H9 (cell line): Measurements from ENCODE around the gene ANXA7. TPM values are rescaled to one million over a fixed set of nuclear protein-coding genes. Genes with fewer than 3 reads are reported as not detected.

ENCODE experiments used
- DNase-seq: peaks from one replicate; pipeline ENCODE4 v3.0.0-alpha.2; 2017
- H2AFZ ChIP-seq: one replicate; pipeline ENCODE4 v1.6.1; 2013; ENCODE audit warnings: mild to moderate bottlenecking, low read length, control low read depth, moderate library complexity
- H2AK5ac ChIP-seq: 2 replicates; pipeline ENCODE4 v1.6.1; 2013; ENCODE audit warnings: low read length, control low read depth, mixed read lengths; ENCODE audit not compliant: insufficient read length
- H2BK120ac ChIP-seq: one replicate; pipeline ENCODE4 v1.6.1; 2013; ENCODE audit warnings: low read depth, mild to moderate bottlenecking, low read length, control low read depth, inconsistent platforms; ENCODE audit not compliant: poor library complexity, severe bottlenecking
- H2BK12ac ChIP-seq: 2 replicates; pipeline ENCODE4 v1.6.1; 2013; ENCODE audit warnings: low read length, control low read depth, mixed read lengths, low read depth; ENCODE audit not compliant: insufficient read length
- H2BK15ac ChIP-seq: 2 replicates; pipeline ENCODE4 v1.6.1; 2013; ENCODE audit warnings: low read depth, low read length, control low read depth
- H2BK20ac ChIP-seq: one replicate; pipeline ENCODE4 v1.6.1; 2013; ENCODE audit warnings: low read depth, mild to moderate bottlenecking, low read length, control low read depth, inconsistent platforms; ENCODE audit not compliant: poor library complexity, severe bottlenecking
- H2BK5ac ChIP-seq: 2 replicates; pipeline ENCODE4 v1.6.1; 2013; ENCODE audit warnings: low read length, control low read depth, mixed read lengths; ENCODE audit not compliant: insufficient read length
- H3K14ac ChIP-seq: 2 replicates; pipeline ENCODE4 v1.6.1; 2013; ENCODE audit warnings: low read length, control low read depth; ENCODE audit not compliant: insufficient read depth
- H3K18ac ChIP-seq: 2 replicates; pipeline ENCODE4 v1.6.1; 2013; ENCODE audit warnings: low read depth, mild to moderate bottlenecking, mixed read lengths, low read length, control low read depth; ENCODE audit not compliant: insufficient read length
- H3K23ac ChIP-seq: 2 replicates; pipeline ENCODE4 v1.6.1; 2013; ENCODE audit warnings: low read length, control low read depth, mixed read lengths, low read depth; ENCODE audit not compliant: insufficient read length
- H3K23me2 ChIP-seq: 2 replicates; pipeline ENCODE4 v1.6.1; 2013; ENCODE audit warnings: low read depth, mild to moderate bottlenecking, mixed read lengths, low read length, control low read depth; ENCODE audit not compliant: insufficient read length, poor library complexity, severe bottlenecking
- H3K27ac ChIP-seq: 2 replicates; pipeline ENCODE4 v1.5.1; 2013; ENCODE audit warnings: low read length, control low read depth, mixed read lengths, low read depth; ENCODE audit not compliant: insufficient read length
- H3K27me3 ChIP-seq: 2 replicates; pipeline ENCODE4 v1.6.1; 2013; ENCODE audit warnings: low read length, control low read depth, inconsistent platforms; ENCODE audit not compliant: insufficient read depth
- H3K4ac ChIP-seq: 2 replicates; pipeline ENCODE4 v1.6.1; 2013; ENCODE audit warnings: low read depth, mild to moderate bottlenecking, control low read depth, inconsistent platforms, low read length, moderate library complexity
- H3K4me1 ChIP-seq: 2 replicates; pipeline ENCODE4 v1.6.1; 2013; ENCODE audit warnings: low read length, control low read depth, inconsistent platforms; ENCODE audit not compliant: insufficient read depth
- H3K4me2 ChIP-seq: 2 replicates; pipeline ENCODE4 v1.6.1; 2013; ENCODE audit warnings: low read length, control low read depth, mixed read lengths; ENCODE audit not compliant: insufficient read length, insufficient read depth
- H3K56ac ChIP-seq: 2 replicates; pipeline ENCODE4 v1.6.1; 2013; ENCODE audit warnings: low read depth, mild to moderate bottlenecking, mixed read lengths, low read length, control low read depth; ENCODE audit not compliant: insufficient read length
- H3K79me1 ChIP-seq: 2 replicates; pipeline ENCODE4 v1.6.1; 2013; ENCODE audit warnings: low read depth, mild to moderate bottlenecking, moderate library complexity, low read length, control low read depth, inconsistent platforms; ENCODE audit not compliant: insufficient read depth, poor library complexity, severe bottlenecking
- H3K79me2 ChIP-seq: 2 replicates; pipeline ENCODE4 v1.6.1; 2013; ENCODE audit warnings: low read length, control low read depth, inconsistent platforms; ENCODE audit not compliant: insufficient read depth
- H3K9ac ChIP-seq: 2 replicates; pipeline ENCODE4 v1.6.1; 2013; ENCODE audit warnings: low read length, control low read depth, mixed read lengths; ENCODE audit not compliant: insufficient read length; ENCODE audit errors: extremely low read depth
- H3K9me3 ChIP-seq: one replicate; pipeline ENCODE4 v1.6.1; 2013; ENCODE audit warnings: low read depth, low read length, inconsistent platforms; ENCODE audit not compliant: control insufficient read depth
- H3T11ph ChIP-seq: one replicate; pipeline ENCODE4 v1.6.1; 2013; ENCODE audit warnings: mild to moderate bottlenecking, low read length, control low read depth, inconsistent platforms
- H4K20me1 ChIP-seq: one replicate; pipeline ENCODE4 v1.6.1; 2013; ENCODE audit not compliant: control insufficient read depth, insufficient read length, insufficient read depth
- H4K5ac ChIP-seq: 2 replicates; pipeline ENCODE4 v1.6.1; 2013; ENCODE audit warnings: low read depth, mild to moderate bottlenecking, mixed read lengths, low read length, control low read depth; ENCODE audit not compliant: insufficient read length
- H4K8ac ChIP-seq: replicated peaks from 2 replicates; pipeline ENCODE4 v1.6.1; 2013; ENCODE audit warnings: low read length, control low read depth, mixed read lengths, low read depth; ENCODE audit not compliant: insufficient read length
- H4K91ac ChIP-seq: 2 replicates; pipeline ENCODE4 v1.6.1; 2013; ENCODE audit warnings: low read depth, mild to moderate bottlenecking, moderate library complexity, mixed read lengths, low read length, control low read depth; ENCODE audit not compliant: insufficient read length
- H3K27ac Mint-ChIP-seq, 3 experiments: 2 replicates in 2 of 3; 3 replicates in 1 of 3; pipeline ENCODE4 v1.8.0; 2020 to 2021; ENCODE audit warnings: mixed read lengths in 3 of 3, mild to moderate bottlenecking in 1 of 3, moderate library complexity in 1 of 3
- H3K27me3 Mint-ChIP-seq: 2 replicates; pipeline ENCODE4 v1.8.0; 2021; ENCODE audit warnings: low read depth, mild to moderate bottlenecking, moderate library complexity, mixed read lengths
- H3K36me3 Mint-ChIP-seq, 3 experiments: 2 replicates in 2 of 3; 3 replicates in 1 of 3; pipeline ENCODE4 v1.8.0; 2020 to 2021; ENCODE audit warnings: low read depth in 3 of 3, mixed read lengths in 3 of 3; ENCODE audit not compliant: insufficient read depth in 1 of 3
- H3K4me1 Mint-ChIP-seq, 2 experiments: 2 replicates each; pipeline ENCODE4 v1.8.0; 2020; ENCODE audit warnings: mixed read lengths in 2 of 2
- H3K4me3 Mint-ChIP-seq, 2 experiments: 2 replicates in 1 of 2; 3 replicates in 1 of 2; pipeline ENCODE4 v1.8.0; 2020 to 2021; ENCODE audit warnings: mild to moderate bottlenecking in 2 of 2, mixed read lengths in 2 of 2, moderate library complexity in 1 of 2
- H3K9me3 Mint-ChIP-seq, 2 experiments: 2 replicates in 1 of 2; 3 replicates in 1 of 2; pipeline ENCODE4 v1.8.0; 2020; ENCODE audit warnings: mild to moderate bottlenecking in 2 of 2, mixed read lengths in 2 of 2, moderate library complexity in 1 of 2
- CTCF ChIP-seq: fragments of 200-600 bp; sonication (generic); conservative IDR thresholded peaks from 3 replicates; pipeline ENCODE4 v1.8.0; 2021; ENCODE audit warnings: antibody characterized with exemption, mild to moderate bottlenecking
- total RNA-seq: library from RNA; stranded (reverse); gene quantifications from 2 replicates; pipeline ENCODE4 v1.2.1, GENCODE V29; 2021

Gene ANXA7
- total RNA-seq, 1 experiment from 2014 or later, result 84.6 TPM

GRCh38 chr10:73433538-73433867, 19.6 kb upstream of the ANXA7 start, which contains the start of gene MSS51:
Gene MSS51 (minus strand): TSS chr10:73433561. CDS start chr10:73428284, 5,277 bp downstream.
- Histone ChIP-seq H2AFZ (no peak within 1 kb of the TSS), H4K8ac (no peak within 1 kb of the TSS), H4K5ac (no peak within 1 kb of the TSS), H3K23ac (no peak within 1 kb of the TSS), H3K4ac (no peak within 1 kb of the TSS), H2BK20ac (no peak within 1 kb of the TSS), H3K4me1 (no peaks in the 10 kb centered on the region), H3K4me2 (no peak within 1 kb of the TSS), H3K27me3 (no peaks in the 10 kb centered on the region), H3T11ph (no peak within 1 kb of the TSS), H2BK12ac (no peak within 1 kb of the TSS), H3K18ac (no peak within 1 kb of the TSS), H4K91ac (no peak within 1 kb of the TSS), H3K23me2 (no peaks in the 10 kb centered on the region), H2BK120ac (no peak within 1 kb of the TSS), H3K14ac (no peak within 1 kb of the TSS), H3K79me2 (no peaks in the 10 kb centered on the region), H2BK15ac (no peak within 1 kb of the TSS), H3K27ac (no peak within 1 kb of the TSS), H3K9me3 (no peaks in the 10 kb centered on the region), H2BK5ac (no peak within 1 kb of the TSS), H3K56ac (no peak within 1 kb of the TSS), H4K20me1 (no peaks in the 10 kb centered on the region), H2AK5ac (no peak within 1 kb of the TSS), H3K79me1 (no peaks in the 10 kb centered on the region), H3K9ac (no peak within 1 kb of the TSS)
- Mint-ChIP-seq H3K27me3 (no peaks in the 10 kb centered on the region), H3K27ac (peak within 1 kb of the TSS in 2 of 3 experiments; percentile 4 to 18; a peak in 3 of 7 replicates), H3K9me3 (no peaks in the 10 kb centered on the region), H3K4me3 (no peak within 1 kb of the TSS), H3K4me1 (0 out of 4 replicates have a peak, but pooled peaks cover 0 to 2% of the 10 kb centered on the region in 2 experiments), H3K36me3 (peaks cover 0 to 7% (median 0%) of the 10 kb centered on the region in 3 experiments; a peak in 4 of 7 replicates)
- DNase-seq, result no peak
- no peak for TF ChIP-seq CTCF
